GM19397 (cell line): Measurements from ENCODE around the gene PSMB10.
"Not testable (repeated sequence)": the region's sequence is repeated elsewhere in the genome, so short reads cannot be mapped to it uniquely, and the experiment has no call there.

ENCODE experiments used
- ATAC-seq: cut with Tn5 transposase; IDR thresholded peaks from one replicate; pipeline ENCODE4 v1.9.1; 2021; ENCODE audit warnings: mild to moderate bottlenecking, moderate library complexity; ENCODE audit not compliant: unreplicated experiment

PSMB10 gene

DNA sequence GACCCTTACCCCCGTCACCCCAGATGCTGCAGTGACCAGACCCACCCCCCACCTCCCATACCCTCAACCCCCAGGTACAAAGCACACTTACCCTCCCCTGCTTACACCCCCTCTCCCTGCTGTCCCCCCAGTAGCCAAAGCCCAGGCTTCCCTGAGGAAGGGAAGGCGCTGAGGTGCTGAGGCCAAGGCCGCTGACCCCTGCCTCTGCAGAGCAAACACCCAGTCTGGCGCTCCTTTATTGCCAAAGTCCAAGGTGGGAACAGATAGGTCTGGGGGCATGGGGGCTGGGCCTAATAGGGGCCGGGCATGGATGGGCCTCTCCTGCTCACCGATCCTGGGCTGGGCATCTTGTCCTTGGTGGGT lies 6.6 kb upstream of the PSMB10 start:
- ATAC-seq: no peak

DNA sequence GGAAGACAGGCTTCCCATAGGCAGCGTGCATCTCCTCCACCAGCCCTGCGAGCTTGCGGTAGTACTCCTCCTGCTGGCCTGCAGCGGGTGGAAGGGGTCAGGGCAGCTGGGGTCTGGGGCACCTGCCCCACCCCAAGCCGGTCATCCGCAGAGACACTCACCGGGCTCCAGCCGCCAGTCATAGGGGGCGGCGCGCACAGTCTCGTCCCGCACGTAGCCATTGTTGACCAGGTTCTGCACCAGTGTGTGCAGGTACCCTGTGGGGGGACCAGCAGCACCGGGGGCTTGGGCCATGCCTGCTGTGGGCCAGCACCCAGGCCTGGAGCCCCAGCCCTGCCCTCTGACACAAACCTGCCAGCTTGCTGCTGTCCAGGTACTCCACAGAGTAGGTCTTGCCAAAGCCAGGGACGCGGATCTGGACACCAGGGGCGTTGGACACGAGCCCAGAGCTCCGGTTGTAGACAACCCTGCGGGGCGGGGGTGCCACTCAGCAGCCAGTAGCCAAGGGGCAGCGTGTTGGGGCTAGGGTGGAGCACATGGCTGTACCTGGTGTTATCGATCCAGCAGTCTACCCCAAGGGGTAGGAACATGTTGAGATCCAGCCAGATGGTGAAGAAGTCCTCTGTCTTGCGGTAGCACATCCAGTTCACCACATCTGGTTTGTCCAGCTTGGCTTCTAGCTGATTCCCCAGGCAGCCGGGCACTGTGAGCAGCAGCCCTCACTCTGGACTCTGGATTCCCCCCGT lies 6.0 kb upstream of the PSMB10 start:
- ATAC-seq: no peak

DNA sequence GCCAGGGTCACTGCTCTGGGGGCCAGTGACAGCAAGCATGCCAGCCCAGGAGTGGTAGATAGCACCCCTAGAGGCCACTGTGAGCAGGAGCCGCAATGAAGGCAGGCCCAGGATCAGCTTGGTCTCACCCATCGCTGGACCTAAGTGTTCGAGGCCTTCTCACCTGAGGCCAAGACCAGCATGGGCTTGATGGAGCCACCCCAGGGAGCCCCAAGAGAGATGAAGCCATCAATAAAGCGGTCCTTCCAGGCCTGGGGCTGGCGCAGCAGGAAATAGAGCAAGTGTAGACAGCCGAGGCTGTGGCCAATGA lies 5.5 kb upstream of the PSMB10 start:
- no peak for ATAC-seq

DNA sequence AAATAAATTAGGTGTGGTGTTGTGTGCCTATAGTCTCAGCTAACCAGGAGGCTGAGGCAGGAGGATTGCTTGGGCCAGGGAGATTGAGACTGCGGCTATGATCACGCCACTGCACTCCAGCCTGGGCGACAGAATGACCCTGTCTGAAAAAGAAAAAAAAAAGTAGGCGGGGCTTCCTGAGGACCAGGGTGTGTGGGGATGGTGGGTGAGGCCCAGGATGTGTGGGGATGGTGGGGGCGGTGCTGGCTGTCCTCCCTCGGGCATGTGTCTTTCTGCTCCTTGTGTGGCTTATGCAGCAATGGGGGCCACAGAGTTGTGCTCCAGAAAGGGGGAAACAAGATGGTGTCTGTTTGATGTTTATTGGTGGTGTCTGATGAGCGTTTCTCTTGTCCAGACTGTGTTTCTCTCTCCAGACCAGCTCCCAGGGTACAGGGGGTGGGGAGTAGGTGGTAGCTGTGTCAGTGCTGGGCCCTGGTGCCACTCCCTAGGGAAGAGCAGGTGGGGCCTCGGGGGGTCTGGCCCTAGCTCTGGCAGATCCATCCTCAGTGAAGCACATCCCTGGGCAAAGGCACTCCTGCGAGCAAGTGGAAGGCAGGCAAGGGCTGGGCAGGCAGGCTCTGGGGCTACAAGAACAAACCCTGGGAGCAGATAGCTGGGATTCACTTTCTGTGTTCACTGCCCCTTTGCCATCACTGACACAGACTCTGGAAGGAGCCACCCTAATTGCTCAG lies 5.0 kb upstream of the PSMB10 start:
- no peak for ATAC-seq

DNA sequence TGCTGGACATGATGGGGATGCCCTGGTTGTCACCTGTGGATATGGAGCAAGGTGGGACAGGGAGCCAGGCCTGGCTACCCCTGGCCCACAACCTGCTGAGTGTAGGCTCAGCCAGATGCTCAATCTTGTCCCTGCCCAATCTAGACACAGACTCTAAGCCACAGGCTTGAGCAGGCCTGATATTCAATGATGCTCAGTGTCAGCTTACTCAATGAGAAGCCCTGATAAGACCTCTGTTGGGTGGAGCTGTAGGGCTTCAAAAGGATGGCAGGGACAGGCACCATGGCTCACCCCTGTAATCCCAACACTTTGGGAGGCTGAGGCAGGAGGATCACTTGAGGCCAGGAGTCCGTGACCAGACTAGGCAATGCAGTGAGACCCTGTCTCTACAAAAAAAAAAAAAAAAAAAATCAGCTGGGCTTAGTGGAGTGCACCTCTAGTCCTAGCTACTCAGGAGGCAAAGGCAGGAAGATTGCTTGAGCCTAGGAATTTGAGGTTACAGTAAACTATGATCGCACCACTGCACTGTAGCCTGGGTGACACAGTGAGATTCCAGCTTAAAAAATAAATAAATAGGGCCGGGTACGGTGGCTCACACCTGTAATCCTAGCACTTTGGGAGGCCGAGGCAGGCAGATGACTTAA lies 3.9 kb upstream of the PSMB10 start:
- no peak for ATAC-seq

DNA sequence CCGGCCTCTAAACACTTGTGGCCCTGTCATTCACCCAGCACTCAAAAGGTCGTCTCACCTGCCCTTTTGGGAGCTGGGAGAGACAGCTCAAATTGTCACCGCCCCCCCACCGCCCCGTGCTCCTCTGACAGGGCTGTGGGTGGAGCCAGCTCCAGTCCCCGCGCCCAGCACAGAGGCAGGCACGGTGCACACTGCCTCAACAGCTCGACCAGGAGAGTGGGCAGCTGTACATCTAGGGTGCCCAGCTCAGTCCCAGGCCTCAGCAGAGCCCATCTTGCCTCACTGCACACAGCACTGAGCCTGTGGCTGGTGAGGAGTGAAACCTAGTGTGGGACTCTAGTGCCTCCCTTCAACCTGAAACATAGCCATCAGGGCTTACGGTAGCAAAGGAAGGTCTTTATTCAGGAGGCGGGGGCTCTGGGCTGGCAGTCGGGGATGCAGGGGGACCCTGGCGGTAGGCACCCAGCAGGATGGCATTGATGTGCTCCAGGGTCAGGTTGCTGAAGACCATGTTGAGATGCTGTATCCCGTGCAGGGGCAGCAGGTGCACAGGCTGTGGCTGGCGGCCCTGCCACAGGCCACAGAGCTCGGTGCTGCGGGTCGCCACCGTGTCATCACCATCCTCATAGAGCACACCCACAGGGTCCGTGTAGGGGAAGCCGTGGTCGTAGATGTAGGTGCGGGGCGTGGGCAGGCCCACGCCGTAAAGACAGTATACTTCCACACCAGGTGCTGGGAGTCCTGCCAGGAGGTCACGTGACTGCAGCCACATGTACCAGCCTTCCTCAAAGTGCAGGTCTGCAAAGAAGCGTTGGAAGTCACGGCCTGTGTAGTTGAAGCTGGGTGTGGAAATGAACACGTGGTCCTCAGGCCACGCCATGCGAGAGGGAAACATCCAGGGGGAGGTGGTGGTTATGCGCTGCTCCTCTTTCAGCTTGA lies 3.1 kb upstream of the PSMB10 start:
- no peak for ATAC-seq

DNA sequence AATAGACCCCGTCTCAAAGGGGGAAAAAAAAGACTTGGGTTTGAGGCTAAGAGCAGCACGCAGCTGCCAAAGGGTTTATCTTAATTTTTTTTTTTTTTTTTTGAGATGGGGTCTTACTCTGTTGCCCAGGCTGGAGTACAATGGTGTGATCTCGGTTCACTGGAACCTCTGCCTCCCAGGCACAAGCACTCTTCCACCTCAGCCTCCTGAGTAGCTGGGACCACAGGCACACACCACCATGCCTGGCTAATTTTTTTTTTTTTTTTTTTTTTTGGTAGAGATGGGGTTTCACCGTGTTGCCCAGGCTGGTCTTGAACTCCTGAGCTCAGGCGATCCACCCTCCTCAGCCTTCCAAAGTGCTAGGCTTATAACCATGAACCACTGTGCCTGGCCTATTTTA lies 1.1 kb upstream of the PSMB10 start:
- not testable (repeated sequence) for ATAC-seq

DNA sequence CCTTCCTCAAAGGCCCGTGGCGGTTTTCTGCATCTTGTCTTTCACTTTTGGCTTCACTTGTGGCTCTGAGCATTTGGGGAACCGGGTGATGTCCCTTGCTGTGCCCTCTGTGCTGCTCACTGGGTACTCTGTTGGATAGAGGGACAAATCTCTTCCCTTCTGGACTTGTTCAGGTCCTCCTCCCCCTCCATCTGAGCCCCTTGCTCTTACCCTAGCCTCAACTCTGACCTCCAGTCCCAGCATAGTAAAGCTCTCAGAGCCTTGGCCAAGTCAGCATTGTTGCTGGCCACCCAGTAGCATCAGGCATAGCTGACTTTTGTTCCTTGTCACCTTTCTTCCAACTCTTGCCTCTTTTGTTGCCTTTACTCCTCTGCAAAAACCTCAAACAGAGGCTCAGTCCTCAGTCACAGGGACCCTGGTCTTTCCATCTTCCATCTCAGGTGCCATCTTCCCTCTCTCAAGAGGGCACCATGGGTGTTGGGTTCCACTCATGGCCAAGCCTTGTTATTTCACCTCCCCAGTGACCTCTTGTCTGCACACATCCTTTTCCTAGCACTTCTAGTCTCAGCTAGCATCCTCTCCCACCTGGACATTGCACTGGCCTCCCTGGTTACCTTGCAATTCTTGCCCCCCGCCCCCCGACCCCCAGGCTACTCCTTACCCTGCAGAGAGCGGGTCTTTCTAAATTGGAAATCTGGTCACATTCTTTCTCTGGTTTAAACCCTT lies 393 bp upstream of the PSMB10 start:
- ATAC-seq: peak; percentile 55

DNA sequence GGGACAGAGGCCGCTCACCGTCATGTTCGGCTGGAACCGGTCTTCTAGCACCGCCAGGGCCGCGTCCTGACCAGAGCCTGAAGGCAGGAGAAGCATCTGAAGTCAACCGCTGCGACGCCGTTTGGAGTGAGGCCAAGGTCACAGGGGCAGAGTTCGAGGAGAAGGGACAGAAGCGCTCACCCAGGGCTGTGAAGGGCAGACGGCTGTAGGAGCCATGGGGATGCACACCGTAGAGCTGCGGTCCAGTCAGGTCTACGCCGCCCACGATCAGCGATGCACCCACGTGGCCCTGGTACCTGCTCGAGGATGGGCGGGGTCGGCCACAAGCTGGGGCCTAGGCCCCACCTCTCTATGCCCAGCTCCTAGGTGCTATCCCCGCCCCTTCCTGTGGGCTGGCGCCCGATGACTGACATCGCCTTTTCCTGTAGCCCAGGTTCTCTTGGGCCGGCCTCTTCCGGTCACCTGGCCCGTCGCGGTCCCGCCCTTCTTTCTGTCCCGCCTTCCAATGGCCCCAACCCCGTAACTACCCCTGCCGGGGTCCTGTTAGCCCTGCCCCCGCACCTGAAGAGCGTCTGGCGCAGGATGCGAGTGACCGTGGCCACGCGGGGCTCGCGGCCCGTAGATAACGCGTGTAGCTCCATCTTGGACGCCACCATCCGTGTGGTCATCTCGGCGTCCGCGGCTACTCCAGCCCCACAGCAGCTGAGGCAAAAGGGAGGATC lies 1.1 kb downstream of the PSMB10 start:
- peak; percentile 83 for ATAC-seq

DNA sequence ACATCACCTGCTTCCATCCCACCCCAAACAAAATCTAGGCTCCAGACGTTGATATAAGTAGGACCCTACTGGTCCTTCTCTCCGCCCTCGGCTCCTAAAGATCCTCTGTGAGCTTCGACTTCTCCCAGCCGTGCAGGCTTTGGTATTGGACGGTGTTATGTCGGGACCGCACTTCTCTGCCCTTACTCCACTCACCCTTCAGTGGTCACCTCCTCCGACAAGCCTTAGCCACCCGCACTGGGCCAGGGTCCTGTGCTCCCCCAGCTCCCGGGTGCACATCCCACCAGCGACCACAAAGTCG lies 1.6 kb downstream of the PSMB10 start:
- ATAC-seq: no peak

DNA sequence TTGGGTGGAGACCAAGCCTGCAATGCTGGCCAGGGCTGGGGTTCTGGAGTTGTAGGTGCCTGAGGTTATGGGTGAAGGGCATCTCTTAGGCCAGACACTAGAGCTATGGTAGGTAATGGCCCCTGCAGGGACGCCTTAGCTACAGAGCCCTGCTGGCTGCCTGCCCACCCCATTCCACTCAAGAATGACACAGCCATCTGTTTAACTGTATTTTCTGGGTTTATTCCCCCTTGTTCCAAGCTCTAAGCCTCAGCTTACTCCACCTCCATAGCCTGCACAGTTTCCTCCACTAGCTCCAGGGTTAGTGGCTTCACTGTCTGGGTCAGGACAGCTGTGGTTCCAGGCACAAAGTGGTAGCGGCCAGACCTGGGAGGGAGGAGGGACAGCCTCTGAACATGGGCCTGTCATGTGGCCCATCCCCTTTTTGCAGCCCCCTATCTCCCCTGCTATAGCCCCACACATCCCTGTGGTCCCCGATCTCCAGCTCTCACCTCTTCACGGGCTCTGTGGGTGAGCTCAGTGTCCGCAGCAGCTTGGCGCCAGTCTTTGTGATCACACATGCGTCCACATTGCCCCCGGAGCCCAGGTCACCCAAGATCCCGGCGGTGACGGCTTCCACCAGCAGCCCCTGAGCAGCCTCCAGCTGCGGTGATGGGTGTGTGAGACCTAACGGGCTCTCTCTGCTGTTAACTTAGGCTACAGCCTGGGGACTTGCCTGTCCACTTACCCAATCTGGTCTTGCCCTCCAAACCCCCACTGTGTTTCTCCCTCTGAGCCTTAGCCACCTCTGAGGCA lies 2.1 kb downstream of the PSMB10 start:
- ATAC-seq: no peak

DNA sequence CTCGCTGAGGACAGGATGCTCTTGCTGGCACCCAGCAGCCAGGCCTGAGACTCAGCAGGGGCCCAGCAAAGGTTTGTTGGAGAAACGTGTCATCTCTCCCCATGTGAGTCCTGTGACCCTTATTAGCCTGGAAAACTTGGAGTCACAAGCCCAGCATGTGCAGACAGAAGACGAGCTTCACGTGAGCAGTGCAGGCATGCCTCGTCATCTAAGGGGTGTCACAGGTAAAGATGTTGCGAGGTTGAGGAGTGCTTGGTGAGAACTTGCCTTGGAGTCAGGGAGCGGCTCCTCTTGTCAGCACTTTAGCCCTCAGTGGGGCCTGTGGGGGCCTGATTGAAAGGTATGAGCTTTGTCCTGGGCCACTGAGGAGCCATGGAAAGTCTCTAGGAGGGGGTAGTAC lies 2.8 kb downstream of the PSMB10 start:
- no peak for ATAC-seq

DNA sequence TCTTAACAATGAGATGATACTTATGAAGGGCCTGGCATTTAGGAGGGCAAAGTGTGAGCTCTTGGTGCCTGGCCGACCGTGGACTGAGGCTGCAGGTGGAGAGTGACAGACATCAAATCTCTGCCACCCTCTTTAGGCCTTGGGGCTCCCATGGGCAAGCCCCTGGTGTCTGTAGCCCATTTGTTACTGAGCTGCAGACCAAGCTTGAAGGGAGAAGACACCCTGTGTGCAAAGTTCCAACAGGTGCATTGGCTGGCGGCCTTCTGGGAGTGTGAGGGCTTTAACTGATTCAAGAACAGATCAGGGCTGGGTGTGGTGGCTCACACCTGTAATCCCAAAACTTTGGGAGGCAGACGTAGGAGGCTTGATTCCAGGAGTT lies 4.2 kb downstream of the PSMB10 start:
- no peak for ATAC-seq

DNA sequence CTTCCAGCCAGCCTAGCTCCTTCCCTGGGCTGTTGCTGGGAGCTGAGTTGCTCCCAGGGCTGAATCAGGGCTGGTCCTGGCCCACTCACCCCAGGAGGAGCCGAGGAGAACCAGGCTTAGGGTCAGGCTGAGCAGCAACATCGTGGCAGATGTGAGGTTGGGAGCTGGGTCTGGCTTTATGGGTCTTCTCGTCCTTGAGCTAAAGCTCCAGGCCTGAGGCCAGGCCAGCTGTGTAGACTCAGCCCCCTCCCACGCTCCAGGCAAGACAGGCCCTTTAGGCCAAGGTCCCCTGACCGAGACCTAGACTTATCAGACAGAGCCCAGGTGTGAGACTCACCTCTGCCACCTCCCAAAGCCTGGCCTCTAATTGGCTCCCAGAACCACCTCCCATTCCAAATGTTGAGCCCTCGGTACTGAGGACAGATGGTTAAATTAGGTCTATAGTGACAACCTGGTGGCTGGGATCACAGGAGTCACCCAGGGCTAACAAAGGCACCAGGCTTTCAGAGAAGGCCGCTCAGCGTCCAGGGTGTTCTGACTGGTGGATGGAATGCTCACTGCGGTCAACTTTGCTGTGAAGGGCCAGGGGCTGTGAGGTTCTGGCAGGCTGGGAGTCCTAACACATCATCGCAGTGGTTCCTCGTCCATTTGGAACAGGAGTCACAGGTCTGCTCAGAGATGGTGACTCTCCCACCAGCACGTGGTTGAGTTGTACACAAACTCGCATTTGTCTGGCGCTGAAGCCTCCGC lies 4.8 kb downstream of the PSMB10 start, which contains the start of gene CTRL:
Gene CTRL, minus strand, starts transcription at position 151 of the 750 bp plus-strand sequence. Its CDS starts 10 bp downstream, at position 141.
- ATAC-seq: no peak

DNA sequence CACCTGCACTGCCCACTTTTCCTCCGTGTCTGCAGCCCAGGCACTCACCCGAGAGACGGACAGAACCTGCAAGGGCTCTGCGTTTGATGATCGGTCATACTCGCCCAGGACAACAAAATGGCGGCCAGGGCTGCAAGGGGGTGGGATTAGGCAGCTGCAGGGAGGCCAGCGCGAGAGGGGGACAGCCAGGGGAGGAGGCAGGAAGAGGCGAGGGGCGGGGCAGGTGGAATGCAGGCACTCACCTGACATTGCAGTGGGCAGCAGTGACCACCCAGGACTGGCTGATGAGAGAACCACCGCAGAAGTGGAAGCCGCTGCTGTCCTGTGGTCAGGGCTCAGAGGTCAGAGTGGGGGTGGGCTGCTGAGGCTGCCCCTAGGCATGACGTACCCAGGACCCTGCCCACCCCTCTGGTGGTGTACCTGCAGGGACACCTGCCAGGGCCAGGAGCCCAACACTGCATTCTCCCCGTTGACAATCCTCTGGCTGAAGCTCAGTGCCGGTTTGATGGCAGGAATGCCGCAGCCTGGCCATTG lies 5.9 kb downstream of the PSMB10 start:
- no peak for ATAC-seq

DNA sequence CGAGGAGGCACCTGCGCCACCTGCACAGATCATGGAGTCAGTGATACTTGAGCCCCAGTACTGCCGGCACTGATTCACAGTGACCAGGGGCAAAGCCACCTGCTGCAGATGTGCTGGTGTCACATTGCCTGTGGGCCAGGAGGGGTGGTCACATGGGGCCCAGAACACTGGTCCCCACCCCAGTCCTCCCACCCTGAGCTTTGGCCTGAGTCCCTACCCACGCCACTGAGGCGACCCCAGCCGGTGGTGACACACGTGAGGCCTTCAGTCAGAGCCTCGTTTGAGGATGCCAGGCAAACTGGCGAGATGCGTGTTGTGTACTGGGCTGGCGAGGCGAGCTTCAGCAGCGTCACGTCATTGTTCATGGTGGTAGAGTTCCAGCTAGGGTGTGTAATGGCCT lies 6.5 kb downstream of the PSMB10 start:
- no peak for ATAC-seq

DNA sequence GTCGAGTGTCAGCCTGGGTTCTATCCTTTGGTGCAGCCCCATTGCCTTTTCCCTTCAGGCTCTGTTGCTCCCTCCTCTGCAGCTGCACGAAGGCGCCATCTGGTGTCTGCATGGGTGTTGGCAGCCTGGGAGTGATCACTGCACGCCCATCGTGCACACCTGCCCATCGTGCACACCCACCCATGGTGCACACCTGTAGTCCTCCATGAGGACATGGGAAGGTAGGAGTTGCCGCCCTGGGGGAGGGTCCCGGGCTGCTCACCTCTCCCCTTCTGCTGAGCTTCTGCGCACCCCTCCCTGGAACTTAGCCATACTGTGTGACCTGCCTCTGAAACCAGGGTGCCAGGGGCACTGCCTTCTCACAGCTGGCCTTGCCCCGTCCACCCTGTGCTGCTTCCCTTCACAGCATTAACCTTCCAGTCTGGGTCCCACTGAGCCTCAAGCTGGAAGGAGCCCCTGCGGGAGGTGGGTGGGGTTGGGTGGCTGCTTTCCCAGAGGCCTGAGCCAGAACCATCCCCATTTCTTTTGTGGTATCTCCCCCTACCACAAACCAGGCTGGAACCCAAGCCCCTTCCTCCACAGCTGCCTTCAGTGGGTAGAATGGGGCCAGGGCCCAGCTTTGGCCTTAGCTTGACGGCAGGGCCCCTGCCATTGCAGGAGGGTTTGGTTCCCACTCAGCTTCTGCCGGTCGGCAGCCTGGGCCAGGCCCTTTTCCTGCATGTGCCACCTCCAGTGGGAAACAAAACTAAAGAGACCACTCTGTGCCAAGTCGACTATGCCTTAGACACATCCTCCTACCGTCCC lies 7.9 kb downstream of the PSMB10 start:
- ATAC-seq: no peak
